Measurements from ENCODE around the gene KSR1. TPM values are rescaled to one million over a fixed set of nuclear protein-coding genes. Genes with fewer than 3 reads are reported as not detected.

KSR1 gene
- total RNA-seq, 2 donors from 2014 or later, result 7.9 to 10.2 TPM

DNA sequence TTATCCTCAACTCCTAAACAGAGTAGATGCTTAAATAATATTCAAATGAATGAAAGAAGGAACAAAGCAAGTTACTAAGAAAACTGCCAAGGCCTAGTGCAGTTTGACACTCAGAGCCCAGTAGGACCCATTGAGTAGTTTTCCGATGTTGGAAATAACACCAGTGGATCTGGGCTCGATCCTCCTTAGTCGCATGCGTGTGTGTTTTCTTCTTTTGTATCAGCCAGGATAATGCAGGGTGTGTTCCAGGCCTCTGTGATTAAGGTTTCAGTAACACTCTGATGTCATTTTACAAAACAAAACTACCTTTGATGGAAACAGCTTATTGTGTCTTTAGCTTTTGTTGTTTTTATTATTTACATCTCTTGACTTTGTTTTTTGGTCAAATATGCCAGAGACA lies 24.5 kb downstream of the KSR1 start:
- Histone ChIP-seq H3K4me3 (no peak overlapping the region), H3K27ac (no peak overlapping the region), H3K27me3 (no peaks in the 10 kb centered on the region), H3K9me3 (no peaks in the 10 kb centered on the region), H3K4me1 (peaks cover 0 to 13% of the 10 kb centered on the region in 2 donors), H3K36me3 (no peaks in the 10 kb centered on the region)
- TF ChIP-seq, protein P1, sequence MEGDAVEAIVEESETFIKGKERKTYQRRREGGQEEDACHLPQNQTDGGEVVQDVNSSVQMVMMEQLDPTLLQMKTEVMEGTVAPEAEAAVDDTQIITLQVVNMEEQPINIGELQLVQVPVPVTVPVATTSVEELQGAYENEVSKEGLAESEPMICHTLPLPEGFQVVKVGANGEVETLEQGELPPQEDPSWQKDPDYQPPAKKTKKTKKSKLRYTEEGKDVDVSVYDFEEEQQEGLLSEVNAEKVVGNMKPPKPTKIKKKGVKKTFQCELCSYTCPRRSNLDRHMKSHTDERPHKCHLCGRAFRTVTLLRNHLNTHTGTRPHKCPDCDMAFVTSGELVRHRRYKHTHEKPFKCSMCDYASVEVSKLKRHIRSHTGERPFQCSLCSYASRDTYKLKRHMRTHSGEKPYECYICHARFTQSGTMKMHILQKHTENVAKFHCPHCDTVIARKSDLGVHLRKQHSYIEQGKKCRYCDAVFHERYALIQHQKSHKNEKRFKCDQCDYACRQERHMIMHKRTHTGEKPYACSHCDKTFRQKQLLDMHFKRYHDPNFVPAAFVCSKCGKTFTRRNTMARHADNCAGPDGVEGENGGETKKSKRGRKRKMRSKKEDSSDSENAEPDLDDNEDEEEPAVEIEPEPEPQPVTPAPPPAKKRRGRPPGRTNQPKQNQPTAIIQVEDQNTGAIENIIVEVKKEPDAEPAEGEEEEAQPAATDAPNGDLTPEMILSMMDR (IDR thresholded peaks at IDR 0.05), result no peak
- no peak for DNase-seq (ENCODE audit: low spot score)

DNA sequence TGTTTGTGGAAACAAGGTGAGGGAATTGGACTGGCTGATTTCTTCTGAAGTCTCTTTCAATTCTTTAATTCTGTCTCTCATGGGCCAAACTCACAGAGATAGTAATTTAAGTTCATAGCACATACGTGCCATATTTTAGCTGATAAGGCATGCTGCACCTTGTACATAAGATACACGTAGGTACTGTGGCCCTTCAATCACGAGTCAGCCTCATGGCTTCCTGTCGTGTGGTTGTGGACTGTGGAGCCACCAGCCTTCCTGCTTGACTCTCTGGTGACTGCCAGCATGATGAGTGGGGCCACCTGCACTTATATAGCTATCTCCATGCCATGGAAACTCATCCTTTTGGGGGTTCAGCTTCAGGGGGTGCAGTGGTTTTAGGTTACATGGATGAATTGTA lies 25.1 kb downstream of the KSR1 start:
- Histone ChIP-seq H3K9me3 (no peaks in the 10 kb centered on the region), H3K4me1 (peaks cover 0 to 14% of the 10 kb centered on the region in 2 donors), H3K27me3 (no peaks in the 10 kb centered on the region), H3K27ac (no peak overlapping the region), H3K4me3 (no peak overlapping the region), H3K36me3 (no peaks in the 10 kb centered on the region)
- DNase-seq (ENCODE audit: low spot score), result no peak
- TF ChIP-seq, protein P1 (IDR thresholded peaks at IDR 0.05), result no peak

DNA sequence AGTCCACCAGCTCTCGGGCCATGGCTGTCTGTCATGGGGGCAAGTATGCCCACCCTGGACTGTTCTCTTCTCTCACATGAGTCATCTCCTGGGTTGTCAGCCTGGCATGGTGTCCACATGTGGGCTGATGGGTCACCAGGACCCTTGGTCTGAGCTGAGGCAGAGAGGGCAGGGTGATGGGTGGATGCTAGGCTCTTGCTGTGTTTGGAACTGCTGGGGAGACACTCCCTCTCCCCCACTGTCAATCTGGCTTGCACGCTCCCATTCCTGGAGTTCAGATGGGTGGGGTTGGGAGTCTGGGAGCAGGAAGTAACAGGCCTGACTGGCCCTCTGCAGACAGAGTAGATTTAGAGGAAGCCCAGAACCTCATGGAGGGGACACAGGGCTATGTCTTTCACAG lies 28.9 kb downstream of the KSR1 start:
- H3K4me3 ChIP-seq, result no peak overlapping the region
- no peak overlapping the region for H3K27ac ChIP-seq
- TF ChIP-seq, protein P1 (IDR thresholded peaks at IDR 0.05), result no peak
- no peak for DNase-seq (ENCODE audit: low spot score)
- no peaks in the 10 kb centered on the region for H3K9me3 ChIP-seq
- no peaks in the 10 kb centered on the region for H3K36me3 ChIP-seq
- peaks cover 0 to 26% of the 10 kb centered on the region in 2 donors for H3K4me1 ChIP-seq
- no peaks in the 10 kb centered on the region for H3K27me3 ChIP-seq

DNA sequence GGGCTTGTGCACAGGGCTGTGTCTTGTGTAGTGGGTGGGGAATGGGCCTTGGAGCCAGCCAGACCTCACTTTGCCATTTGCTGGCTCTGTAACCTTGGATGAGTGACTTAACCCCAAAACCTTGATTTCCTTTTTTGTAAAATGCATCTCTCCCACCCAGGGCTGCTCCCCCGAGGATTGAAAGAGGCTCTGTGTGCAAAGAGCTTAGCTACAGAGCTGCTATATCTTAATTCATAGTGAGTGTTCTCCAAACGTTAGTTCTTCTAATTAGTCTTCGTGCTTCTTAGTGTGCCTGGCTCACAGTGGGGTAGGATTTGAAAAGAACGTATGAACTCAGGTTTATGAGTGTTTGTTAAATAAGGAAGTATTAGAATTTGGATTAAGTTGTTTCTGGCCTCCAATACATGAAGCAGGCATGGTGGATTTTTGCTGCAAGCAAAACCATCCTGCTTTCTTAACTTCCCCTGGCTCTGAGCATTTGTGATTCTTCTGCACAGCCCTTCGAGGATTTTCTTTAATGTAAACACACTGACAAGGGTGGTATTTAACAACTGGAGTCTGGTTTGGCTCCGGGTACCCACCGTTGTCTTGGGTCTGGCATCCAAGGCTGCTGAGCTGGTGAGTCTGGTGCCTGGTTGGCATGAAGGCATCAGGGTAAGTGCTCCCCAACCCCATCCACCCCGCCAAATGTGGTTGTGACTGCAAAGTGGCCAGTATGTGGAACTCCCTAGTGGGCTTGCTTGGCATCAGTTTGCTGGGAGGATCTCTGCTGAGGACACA lies 29.7 kb downstream of the KSR1 start:
- Histone ChIP-seq H3K27ac (no peak overlapping the region), H3K4me1 (peaks cover 0 to 26% of the 10 kb centered on the region in 2 donors), H3K4me3 (no peak overlapping the region), H3K27me3 (no peaks in the 10 kb centered on the region), H3K9me3 (no peaks in the 10 kb centered on the region), H3K36me3 (no peaks in the 10 kb centered on the region)
- TF ChIP-seq, protein P1 (IDR thresholded peaks at IDR 0.05), result no peak
- no peak for DNase-seq (ENCODE audit: low spot score)

DNA sequence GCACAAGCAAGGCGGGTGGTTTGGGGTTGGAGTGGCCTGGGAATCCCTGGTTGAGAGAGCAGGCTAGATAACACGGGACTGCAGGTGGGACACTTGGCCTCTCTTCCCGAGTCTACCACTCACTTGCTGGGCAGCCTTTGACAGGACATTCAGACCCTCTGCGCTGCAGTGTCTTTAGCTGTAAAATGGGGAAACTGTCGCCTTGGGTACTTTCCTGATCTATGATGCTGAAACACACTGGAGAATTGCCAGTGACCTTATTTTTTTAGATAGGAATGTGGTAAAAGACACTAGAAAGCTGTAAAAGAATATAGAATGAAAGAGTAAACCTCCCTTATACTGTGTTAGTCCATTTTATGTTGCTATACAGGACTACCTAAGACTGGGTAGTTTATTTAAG lies 30.5 kb downstream of the KSR1 start:
- TF ChIP-seq, protein P1 (IDR thresholded peaks at IDR 0.05), result no peak
- Histone ChIP-seq H3K4me3 (no peak overlapping the region), H3K4me1 (peaks cover 0 to 28% of the 10 kb centered on the region in 2 donors)

DNA sequence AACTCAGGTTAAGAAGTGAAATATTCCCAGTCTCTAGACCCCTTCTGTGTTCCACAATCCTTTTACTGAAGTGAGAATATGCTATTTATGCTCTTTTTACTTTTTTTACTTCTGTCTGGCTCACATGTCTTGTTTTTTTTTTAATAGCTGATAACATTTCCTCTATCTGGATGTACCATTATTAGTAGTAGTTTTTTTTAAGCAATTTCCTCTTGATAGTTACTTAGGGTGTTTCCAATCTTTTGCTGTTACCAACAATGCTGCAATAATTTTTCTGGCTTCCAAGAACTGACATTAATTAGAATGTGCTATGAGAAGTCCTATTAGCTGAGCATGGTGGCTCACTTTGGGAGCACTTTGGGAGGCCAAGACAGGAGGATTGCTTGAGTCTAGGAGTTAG lies 32.0 kb downstream of the KSR1 start:
- Histone ChIP-seq H3K27ac (peak overlapping the region; percentile 38 to 74), H3K4me1 (peaks cover 0 to 37% of the 10 kb centered on the region in 2 donors), H3K27me3 (no peaks in the 10 kb centered on the region), H3K9me3 (no peaks in the 10 kb centered on the region), H3K4me3 (no peak overlapping the region), H3K36me3 (no peaks in the 10 kb centered on the region)
- TF ChIP-seq, protein P1 (IDR thresholded peaks at IDR 0.05), result no peak
- DNase-seq (ENCODE audit: low spot score), result no peak

More for the DNA sequence above, 30.5 kb downstream of the KSR1 start:
- Histone ChIP-seq H3K27me3 (no peaks in the 10 kb centered on the region), H3K27ac (no peak overlapping the region), H3K9me3 (no peaks in the 10 kb centered on the region), H3K36me3 (no peaks in the 10 kb centered on the region)
- DNase-seq (ENCODE audit: low spot score), result no peak
